OCI-LY3 (cell line): ENCODE measurements around the gene OR8J1.

Experiments
- CTCF ChIP-seq: fragments of 200-600, 300-600 bp; sonication (generic); IDR thresholded peaks from 2 replicates; pipeline ENCODE4 v1.5.1; 2014; ENCODE audit warnings: antibody characterized with exemption, low read length, low read depth
- EZH2phosphoT487 ChIP-seq: fragments of 200-600 bp; shearing (Covaris generic); IDR thresholded peaks from 2 replicates; pipeline ENCODE4 v1.6.1; 2018; ENCODE audit warnings: antibody characterized with exemption, mixed run types, low read depth

DNA sequence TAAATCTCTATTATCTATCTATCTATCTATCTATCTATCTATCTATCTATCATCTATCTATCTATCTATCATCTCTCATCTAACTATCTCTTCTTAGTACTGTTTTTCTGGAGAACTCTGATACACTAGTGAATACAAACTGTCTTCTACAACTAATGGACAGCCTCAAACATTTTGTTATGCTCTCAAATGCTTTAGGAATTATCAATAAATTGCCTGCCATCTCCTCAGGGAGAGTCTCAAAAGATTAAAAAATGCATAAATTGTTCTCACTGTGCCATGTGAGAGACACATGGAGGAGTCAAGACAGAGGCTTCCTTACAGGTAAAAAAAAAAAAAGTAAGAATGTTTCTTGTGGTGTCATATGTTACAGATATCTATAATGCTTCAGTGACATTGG, 39.2 kb upstream of the OR8J1 start, which contains the start of gene OR8K3:
- no peak for TF ChIP-seq EZH2phosphoT487
- no peak for TF ChIP-seq CTCF
